ENCODE data around the gene MEGF6.

MEGF6 gene

GRCh38 chr1:3480369-3480719, 131.0 kb downstream of the MEGF6 start:
- Histone ChIP-seq H3K4me3 (replicated peaks; ENCODE audit: insufficient read depth, low read length) (no peak overlapping the region), H3K27me3 (ENCODE audit: insufficient read depth, poor library complexity, severe bottlenecking) (peaks cover 18% of the 10 kb centered on the region), H3K27ac (replicated peaks) (no peak overlapping the region)
- TF ChIP-seq POLR2AphosphoS5 (IDR thresholded peaks at IDR 0.05; ENCODE audit: low read depth) (no peak), GABPA (IDR thresholded peaks at IDR 0.05; ENCODE audit: low read depth) (no peak), CTCF (IDR thresholded peaks at IDR 0.05; ENCODE audit: insufficient read depth, low read length) (no peak), SPI1 (IDR thresholded peaks at IDR 0.05; ENCODE audit: borderline replicate concordance, low read depth) (no peak), REST (IDR thresholded peaks at IDR 0.05; ENCODE audit: insufficient replicate concordance, low read depth) (no peak)
- no peak for DNase-seq (ENCODE audit: low read depth in 1 of 2, low spot score in 1 of 2)

- Histone ChIP-seq H3K27me3 (ENCODE audit: insufficient read depth, poor library complexity, severe bottlenecking) (peaks cover 18% of the 10 kb centered on the region), H3K27ac (replicated peaks) (no peak overlapping the region), H3K4me3 (replicated peaks; ENCODE audit: insufficient read depth, low read length) (no peak overlapping the region)
- DNase-seq (ENCODE audit: low read depth in 1 of 2, low spot score in 1 of 2) = no peak
- TF ChIP-seq REST (IDR thresholded peaks at IDR 0.05; ENCODE audit: insufficient replicate concordance, low read depth) (no peak), CTCF (IDR thresholded peaks at IDR 0.05; ENCODE audit: insufficient read depth, low read length) (no peak), SPI1 (IDR thresholded peaks at IDR 0.05; ENCODE audit: borderline replicate concordance, low read depth) (no peak), GABPA (IDR thresholded peaks at IDR 0.05; ENCODE audit: low read depth) (no peak), POLR2AphosphoS5 (IDR thresholded peaks at IDR 0.05; ENCODE audit: low read depth) (no peak)
These were observed 131.6 kb downstream of the MEGF6 start for GRCh38 chr1:3479511-3480368.

- Histone ChIP-seq H3K27me3 (ENCODE audit: insufficient read depth, poor library complexity, severe bottlenecking) (peaks cover 18% of the 10 kb centered on the region), H3K4me3 (replicated peaks; ENCODE audit: insufficient read depth, low read length) (no peak overlapping the region), H3K27ac (replicated peaks) (no peak overlapping the region)
- DNase-seq (ENCODE audit: low read depth in 1 of 2, low spot score in 1 of 2) = no peak
- TF ChIP-seq CTCF (IDR thresholded peaks at IDR 0.05; ENCODE audit: insufficient read depth, low read length) = no peak
- TF ChIP-seq POLR2AphosphoS5 (IDR thresholded peaks at IDR 0.05; ENCODE audit: low read depth) = no peak
- TF ChIP-seq GABPA (IDR thresholded peaks at IDR 0.05; ENCODE audit: low read depth) = no peak
- TF ChIP-seq REST (IDR thresholded peaks at IDR 0.05; ENCODE audit: insufficient replicate concordance, low read depth) = no peak
- TF ChIP-seq SPI1 (IDR thresholded peaks at IDR 0.05; ENCODE audit: borderline replicate concordance, low read depth) = no peak
These were observed 133.1 kb downstream of the MEGF6 start for GRCh38 chr1:3478187-3478586.
